C4-2B (cell line): ENCODE data around the gene ISY1.

Experiments
- CTCF ChIP-seq: fragments of 450-650 bp; conservative IDR thresholded peaks from 2 replicates; pipeline ENCODE4 v1.5.1; 2017; ENCODE audit warnings: mild to moderate bottlenecking
- ZFX ChIP-seq: fragments of 450-650 bp; IDR thresholded peaks from 2 replicates; pipeline ENCODE4 v1.6.1; 2017

- TF ChIP-seq CTCF (no peak), ZFX (no peak)
Measured at GRCh38 chr3:129205109-129205832, 44.4 kb upstream of the ISY1 start.
